HG03095 (cell line): ENCODE results near the gene SSH2.
"Not testable (repeated sequence)": the region's sequence is repeated elsewhere in the genome, so short reads cannot be mapped to it uniquely, and the experiment has no call there.

ENCODE experiments used
- ATAC-seq: cut with Tn5 transposase; IDR thresholded peaks from one replicate; pipeline ENCODE4 v1.9.1; 2021; ENCODE audit warnings: moderate library complexity; ENCODE audit not compliant: unreplicated experiment

Gene SSH2

GRCh38 chr17:29675961-29676360, 254.1 kb downstream of the SSH2 start:
- ATAC-seq: not testable (repeated sequence)

GRCh38 chr17:29674281-29674680, 255.7 kb downstream of the SSH2 start:
- no peak for ATAC-seq

GRCh38 chr17:29671661-29672060, 258.4 kb downstream of the SSH2 start:
- no peak for ATAC-seq

GRCh38 chr17:29669266-29669665, 260.8 kb downstream of the SSH2 start:
- no peak for ATAC-seq

GRCh38 chr17:29667969-29668368, 262.1 kb downstream of the SSH2 start:
- no peak for ATAC-seq

GRCh38 chr17:29665481-29665810, 264.6 kb downstream of the SSH2 start:
- ATAC-seq: no peak

- ATAC-seq: no peak
Observed at GRCh38 chr17:29664743-29665480, 265.1 kb downstream of the SSH2 start.

GRCh38 chr17:29663155-29663554, 266.9 kb downstream of the SSH2 start:
- ATAC-seq: no peak

GRCh38 chr17:29661213-29661612, 268.8 kb downstream of the SSH2 start:
- no peak for ATAC-seq

GRCh38 chr17:29659155-29659554, 270.9 kb downstream of the SSH2 start:
- ATAC-seq: no peak

- no peak for ATAC-seq
Observed at GRCh38 chr17:29655323-29655722, 274.7 kb downstream of the SSH2 start.

GRCh38 chr17:29653995-29654714, 275.9 kb downstream of the SSH2 start:
- no peak for ATAC-seq

GRCh38 chr17:29652976-29653375, 277.1 kb downstream of the SSH2 start:
- ATAC-seq: no peak

GRCh38 chr17:29651913-29652312, 278.1 kb downstream of the SSH2 start:
- ATAC-seq: not testable (repeated sequence)

- ATAC-seq: no peak
Observed at GRCh38 chr17:29650396-29650795, 279.6 kb downstream of the SSH2 start.

GRCh38 chr17:29649359-29649758, 280.7 kb downstream of the SSH2 start:
- ATAC-seq: no peak

- ATAC-seq: no peak
Observed at GRCh38 chr17:29648005-29648404, 282.0 kb downstream of the SSH2 start.

GRCh38 chr17:29645515-29646051, 284.4 kb downstream of the SSH2 start:
- ATAC-seq: no peak

GRCh38 chr17:29643817-29644160, 286.2 kb downstream of the SSH2 start:
- ATAC-seq: no peak

- no peak for ATAC-seq
Observed at GRCh38 chr17:29642171-29642611, 287.8 kb downstream of the SSH2 start.

GRCh38 chr17:29640981-29641642, 288.9 kb downstream of the SSH2 start:
- ATAC-seq: no peak

- ATAC-seq: no peak
Observed at GRCh38 chr17:29640413-29640812, 289.6 kb downstream of the SSH2 start.
